ENCODE data around the gene TNNC1.

Gene TNNC1

GRCh38 chr3:52456800-52457183 is 3.0 kb upstream of the TNNC1 start:
- DNase-seq: no peak

- DNase-seq: no peak
Measured at GRCh38 chr3:52456169-52456799, 2.4 kb upstream of the TNNC1 start.

GRCh38 chr3:52455283-52456168 is 1.7 kb upstream of the TNNC1 start, which contains the start of gene NISCH:
Gene NISCH, plus strand, starts transcription at chr3:52455604. Its CDS starts 38 bp downstream, at chr3:52455642.
- DNase-seq: peak; percentile 55

- DNase-seq: no peak
Measured at GRCh38 chr3:52454938-52455282, 1.1 kb upstream of the TNNC1 start.

DNA sequence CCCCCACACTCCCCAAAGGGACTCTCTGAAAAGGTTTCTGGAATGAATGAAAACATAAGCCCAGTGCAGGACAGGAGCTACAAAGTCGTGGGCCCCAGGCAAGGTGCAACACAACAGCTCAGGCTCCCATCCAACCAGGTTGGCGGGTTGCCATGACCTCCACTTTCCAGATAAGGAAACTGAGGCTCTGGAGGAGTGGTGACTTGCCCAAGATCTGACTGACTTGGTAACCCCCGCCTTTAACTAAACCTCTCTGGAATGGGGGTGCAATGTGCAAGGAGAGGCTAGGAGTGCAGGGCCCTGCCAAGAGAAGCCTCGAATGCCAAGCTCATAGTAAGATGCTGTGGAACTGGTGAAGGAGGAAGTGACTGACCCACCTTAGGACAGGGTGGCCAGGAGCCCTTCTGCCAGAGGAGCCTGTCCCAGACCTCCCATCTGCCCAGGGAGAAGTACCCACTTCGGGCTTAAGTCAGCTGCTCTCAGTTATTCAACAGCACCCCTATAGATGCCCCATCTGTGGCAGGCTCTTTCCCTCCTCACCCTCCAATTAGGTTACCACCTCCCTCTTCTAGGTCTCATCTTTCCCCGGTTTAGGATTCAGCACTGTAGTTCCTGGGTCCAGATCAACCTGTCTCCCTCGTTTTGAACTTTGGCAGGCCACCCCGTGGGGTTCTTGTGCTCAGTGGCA is 553 bp upstream of the TNNC1 start:
- DNase-seq: no peak

- no peak for DNase-seq
Measured at GRCh38 chr3:52452570-52453221, 1.1 kb downstream of the TNNC1 start.

DNA sequence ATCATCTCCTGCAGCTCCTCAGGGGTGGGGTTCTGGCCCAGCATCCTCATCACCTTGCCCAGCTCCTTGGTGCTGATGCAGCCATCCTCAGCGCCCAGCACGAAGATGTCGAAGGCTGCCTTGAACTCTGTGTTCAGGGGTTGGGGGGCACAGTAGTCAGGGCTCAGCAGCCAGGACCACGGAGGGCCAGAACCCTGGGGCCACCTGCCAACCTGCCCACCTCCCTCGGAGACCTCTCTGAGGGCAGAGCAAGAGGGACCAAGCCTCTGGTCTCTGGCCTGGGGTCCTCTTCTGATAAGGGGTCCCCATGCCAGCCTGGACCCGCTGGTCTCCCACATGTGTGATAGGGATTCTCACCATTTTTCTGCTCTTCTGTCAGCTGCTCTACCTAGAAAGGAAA is 1.7 kb downstream of the TNNC1 start:
- DNase-seq: no peak

DNA sequence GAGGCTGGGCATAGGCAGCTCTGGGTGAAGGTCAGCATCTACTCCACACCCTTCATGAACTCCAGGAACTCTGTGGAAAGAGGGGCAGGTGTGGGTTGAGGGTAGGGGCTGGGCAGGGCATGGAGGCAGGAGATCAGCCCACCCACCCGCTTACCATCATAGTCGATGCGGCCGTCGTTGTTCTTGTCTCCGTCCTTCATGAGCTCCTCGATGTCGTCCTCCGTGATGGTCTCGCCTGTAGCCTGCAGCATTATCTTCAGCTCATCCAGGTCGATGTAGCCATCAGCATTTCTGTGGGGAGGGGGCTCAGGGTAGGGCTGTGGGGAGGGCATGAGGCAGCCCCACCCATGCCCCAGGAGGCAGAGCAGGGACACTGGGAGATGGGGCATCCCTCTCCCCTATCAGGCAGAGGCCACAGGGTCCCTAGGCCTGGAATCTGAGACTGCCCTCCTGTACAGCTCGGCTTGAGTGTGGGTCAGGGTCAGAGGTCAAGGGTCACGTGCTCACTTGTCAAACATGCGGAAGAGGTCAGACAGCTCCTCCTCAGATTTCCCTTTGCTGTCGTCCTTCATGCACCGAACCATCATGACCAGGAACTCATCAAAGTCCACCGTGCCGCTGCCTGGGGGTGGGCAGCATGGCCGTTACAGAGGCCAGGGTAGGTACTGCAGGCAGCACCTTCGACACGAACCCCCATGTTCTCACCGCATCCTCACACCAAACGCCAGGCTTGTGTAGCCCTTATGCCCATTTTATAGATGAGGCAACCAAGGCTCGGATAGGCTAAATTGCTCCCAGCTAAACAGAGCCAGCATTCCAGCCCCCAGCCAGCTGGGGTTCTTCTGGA is 2.4 kb downstream of the TNNC1 start:
- DNase-seq: no peak

DNA sequence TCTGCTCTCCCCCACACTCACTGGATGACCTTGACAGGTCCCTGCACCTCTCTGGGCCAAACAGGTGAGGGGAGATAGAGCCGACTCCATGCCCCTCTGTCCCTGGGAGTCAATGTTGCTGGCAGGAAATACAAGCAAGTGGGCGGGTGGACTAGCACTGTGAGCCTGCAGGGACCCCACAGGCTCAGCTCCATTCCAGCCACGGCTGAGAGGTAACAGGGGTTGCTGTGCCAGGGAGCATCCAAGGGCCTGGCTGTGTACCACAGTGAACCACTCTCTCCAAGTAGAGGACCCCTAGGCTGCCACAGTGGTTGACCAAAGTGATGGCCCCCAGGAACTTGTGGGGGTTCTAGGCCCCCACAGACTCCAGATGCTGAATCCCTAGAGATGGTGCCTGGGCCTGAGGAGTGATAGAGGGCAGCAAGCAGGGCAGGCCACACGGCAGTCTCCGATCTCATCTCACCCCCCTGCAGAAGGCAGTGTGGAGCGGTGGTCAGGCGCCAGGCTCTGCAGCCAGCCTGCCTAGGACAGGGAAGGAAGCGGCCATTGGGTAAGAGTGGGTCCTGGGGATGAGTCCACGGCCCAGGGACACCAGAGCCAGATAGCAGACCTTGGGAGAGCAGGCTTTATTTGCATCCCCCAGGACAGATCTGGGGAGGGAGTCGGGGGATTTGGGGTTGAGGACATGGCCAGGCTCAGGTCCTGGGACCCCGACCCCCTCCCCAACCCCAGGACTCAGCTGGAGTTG is 3.2 kb downstream of the TNNC1 start:
- no peak for DNase-seq

DNA sequence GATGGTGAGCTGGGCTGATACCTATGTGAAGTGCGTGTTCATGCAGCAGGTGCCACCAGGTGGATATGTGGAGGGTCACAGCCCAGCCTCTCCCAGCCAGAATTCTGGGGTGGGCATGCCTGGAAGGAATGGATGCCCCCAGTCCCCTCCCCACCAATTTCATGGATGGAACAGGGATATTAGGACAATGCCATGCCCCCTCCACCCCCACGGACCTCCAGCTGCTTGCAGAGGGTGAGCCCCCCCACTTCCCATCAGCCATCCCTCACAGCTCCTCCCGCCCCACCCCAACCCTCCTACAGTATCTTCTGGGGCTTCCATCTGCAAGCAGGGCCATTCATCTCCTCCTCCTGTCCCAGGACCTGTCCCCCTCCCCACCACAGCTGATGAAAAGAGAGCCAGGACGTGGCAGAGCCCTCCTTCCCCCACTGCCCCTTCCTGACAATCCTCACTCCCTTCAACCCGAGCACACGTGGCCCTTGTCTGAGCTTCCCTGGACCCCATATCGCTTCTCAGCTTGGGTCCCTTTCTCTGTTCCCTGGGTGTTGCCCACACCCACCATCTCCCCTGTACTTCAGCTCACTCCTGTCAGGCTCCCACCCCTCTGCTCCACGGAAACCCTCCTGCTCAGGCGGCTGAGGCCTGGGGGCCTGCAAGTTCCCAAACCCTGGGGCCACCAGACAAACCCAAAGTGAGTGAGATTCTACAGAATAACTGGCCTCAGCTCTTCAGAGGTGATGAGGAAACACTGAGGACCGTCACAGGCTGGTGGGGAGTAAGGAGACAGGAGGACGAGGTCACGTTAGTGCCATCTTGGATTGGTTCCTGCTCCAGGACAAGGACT is 6.1 kb downstream of the TNNC1 start:
- no peak for DNase-seq

DNA sequence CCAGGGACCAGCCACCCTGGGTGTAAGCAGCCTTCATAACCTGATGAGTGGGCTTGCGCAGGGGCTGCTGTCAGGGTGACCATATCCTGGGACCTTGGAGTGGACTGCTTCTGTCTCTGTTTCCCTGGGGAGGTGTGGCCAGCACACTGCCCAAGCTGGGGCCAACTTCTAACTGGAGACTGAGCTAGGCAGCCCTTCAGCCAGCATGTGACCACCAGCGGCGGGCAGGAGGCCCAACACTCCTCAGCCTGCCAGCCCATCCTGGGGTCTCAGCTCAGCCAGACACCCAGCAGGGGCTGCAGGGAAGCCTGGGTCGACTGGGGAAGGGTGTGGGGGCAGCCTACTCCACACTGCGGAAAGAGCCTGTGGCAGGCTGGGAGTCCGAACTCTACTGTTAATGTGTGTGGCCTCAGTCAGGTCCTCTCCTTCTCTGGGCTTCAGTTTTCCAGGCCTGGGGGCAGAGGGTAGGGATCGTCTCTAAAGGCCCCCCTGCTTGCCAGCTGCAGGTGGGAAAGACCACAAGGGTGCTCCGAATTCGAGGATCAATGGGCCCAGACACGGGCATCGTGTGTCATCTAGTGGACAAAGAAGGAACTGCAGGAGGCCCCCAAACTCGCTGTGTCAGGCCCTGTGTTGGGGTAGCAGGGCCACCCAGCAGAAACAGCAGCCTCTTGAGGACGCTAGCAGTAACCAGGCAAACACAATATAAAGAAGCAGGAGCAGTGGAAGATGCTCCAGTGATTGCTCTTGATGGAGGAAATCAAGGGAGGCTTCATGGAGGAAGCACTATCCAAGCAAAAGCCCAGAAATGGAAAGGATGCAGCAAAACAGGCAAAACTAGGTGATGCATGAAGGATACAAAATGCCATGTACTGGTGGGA is 7.0 kb downstream of the TNNC1 start:
- DNase-seq: peak; percentile 9

DNA sequence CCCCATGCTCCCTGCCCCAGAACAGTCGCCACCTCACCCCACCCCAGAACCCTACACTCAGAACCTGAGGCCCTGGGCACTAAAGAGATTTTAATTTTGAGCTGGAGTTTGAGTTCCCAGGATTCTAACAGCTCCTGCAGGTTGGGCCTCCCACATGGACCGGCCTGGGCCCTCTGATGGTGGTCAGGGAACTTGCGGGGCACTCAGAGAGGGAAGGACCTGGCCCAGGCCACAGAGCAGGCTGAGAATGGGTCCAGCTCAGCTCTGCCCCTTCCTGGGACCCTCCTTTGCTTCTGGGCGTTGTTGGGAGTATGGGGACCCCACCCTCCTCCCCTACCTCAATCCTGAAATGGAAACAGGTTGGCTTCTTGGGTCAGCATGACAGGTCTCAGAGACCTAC is 7.8 kb downstream of the TNNC1 start:
- DNase-seq: no peak

DNA sequence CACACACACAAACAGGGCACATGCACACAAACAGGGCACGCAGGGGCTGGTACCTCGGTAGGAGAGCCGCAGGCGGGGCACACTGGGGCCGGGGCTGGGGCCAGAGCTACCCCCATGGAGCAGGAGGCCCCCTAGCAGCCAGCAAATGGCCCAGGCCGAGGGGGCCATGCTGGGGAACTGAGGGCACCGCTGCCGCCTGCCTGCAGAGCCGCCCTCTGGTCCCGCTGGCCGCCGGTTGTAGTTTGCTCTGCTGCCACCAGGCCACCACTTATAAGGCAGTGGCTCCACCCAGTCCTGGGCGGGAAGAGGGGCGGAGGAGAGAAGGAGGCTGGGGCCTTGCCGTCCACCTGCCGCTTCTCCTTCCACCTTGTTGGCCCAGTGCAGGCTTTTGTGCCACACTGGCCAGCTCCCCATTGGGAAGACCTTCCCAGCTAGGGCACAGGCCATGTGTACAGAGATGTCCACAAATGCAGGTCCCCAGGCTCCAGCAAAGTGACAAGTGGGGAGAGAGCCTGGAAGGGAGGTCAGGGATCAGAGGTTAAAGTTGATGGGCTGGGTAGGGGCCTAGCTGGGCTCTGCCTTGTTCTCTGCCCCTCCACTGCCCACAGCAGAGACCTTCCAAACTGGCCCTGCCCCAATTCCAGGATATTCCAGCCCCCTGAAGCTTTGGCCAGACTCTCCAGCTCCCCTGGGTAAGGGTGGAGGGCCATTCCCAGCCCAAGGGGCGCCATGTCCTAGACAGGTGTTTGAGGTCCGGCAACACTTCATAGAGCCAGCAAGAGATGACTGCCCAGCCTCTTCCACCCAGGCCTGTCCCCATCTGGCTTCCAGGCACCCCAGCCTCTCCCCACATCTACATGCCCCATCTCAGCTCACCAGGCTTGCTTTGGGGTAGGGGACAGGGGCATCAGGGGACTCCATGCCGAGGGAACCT is 8.7 kb downstream of the TNNC1 start, which contains the start of gene SEMA3G:
TSS of gene SEMA3G (minus strand) at position 244 of the 934 bp plus-strand sequence. CDS start at position 168, 76 bp downstream.
- DNase-seq: peak; percentile 1

GRCh38 chr3:52443791-52444687 is 9.8 kb downstream of the TNNC1 start:
- no peak for DNase-seq

DNA sequence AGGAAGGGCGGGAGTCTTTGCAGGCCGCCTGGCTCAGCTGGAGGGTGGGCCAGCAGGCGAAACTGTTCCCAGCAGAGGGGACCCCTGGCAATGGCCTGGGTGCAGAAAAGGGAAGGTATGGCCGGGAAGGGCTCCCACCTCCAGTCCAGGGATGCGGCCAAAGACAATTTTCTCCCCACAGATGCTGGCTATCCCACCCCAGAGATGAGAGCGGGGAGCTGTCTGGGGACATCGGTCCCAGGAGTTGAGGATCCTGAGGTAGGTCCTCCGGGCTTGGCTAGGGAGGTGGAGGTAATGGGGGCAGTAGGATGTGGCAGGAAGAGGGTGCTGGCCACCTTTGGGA is 10.6 kb downstream of the TNNC1 start:
- no peak for DNase-seq

- no peak for DNase-seq
Measured at GRCh38 chr3:52442409-52443267, 11.2 kb downstream of the TNNC1 start.
